Effector memory CD8-positive, alpha-beta T cell (primary cell): Measurements from ENCODE around the gene EFHD2.
"Not testable (repeated sequence)": the region's sequence is repeated elsewhere in the genome, so short reads cannot be mapped to it uniquely, and the experiment has no call there.

Experiments used
- ATAC-seq: fragments of 150-1000 bp; cut with Tn5 transposase; replicated peaks from 2 replicates; pipeline ENCODE4 v1.10.0; 2021; ENCODE audit warnings: mild to moderate bottlenecking, moderate library complexity
- DNase-seq, 3 experiments: peaks; one replicate each; pipeline ENCODE4 v3.0.0; 2021
- H3K27ac Mint-ChIP-seq, 2 donors: one replicate each; pipeline ENCODE4 v1.8.0; 2022; ENCODE audit warnings: mild to moderate bottlenecking in 2 of 2, mixed read lengths in 2 of 2, moderate library complexity in 2 of 2
- H3K27me3 Mint-ChIP-seq, 2 donors: one replicate each; pipeline ENCODE4 v1.8.0; 2022; ENCODE audit warnings: mixed read lengths in 2 of 2
- H3K36me3 Mint-ChIP-seq: one replicate; pipeline ENCODE4 v1.8.0; 2022; ENCODE audit warnings: mild to moderate bottlenecking, moderate library complexity, mixed read lengths; ENCODE audit not compliant: insufficient read depth
- H3K4me1 Mint-ChIP-seq, 2 donors: one replicate each; pipeline ENCODE4 v1.8.0; 2022; ENCODE audit warnings: low read depth in 2 of 2, mixed read lengths in 2 of 2
- H3K4me3 Mint-ChIP-seq, 2 donors: one replicate each; pipeline ENCODE4 v1.8.0; 2022; ENCODE audit warnings: mild to moderate bottlenecking in 2 of 2, mixed read lengths in 2 of 2, moderate library complexity in 2 of 2
- H3K9me3 Mint-ChIP-seq, 2 donors: one replicate each; pipeline ENCODE4 v1.8.0; 2022; ENCODE audit warnings: mixed read lengths in 2 of 2

The EFHD2 gene

GRCh38 chr1:15463064-15463800 is 53.5 kb downstream of the EFHD2 start:
- not testable (repeated sequence) for H3K27ac Mint-ChIP-seq, ATAC-seq

GRCh38 chr1:15463926-15464322 is 54.2 kb downstream of the EFHD2 start:
- not testable (repeated sequence) for ATAC-seq, H3K4me1 Mint-ChIP-seq, H3K36me3 Mint-ChIP-seq, H3K27ac Mint-ChIP-seq, DNase-seq, H3K9me3 Mint-ChIP-seq, H3K4me3 Mint-ChIP-seq
- peaks cover 11 to 44% of the 10 kb centered on the region in 2 donors for H3K27me3 Mint-ChIP-seq

More at GRCh38 chr1:15463064-15463800, 53.5 kb downstream of the EFHD2 start:
- not testable (repeated sequence) for H3K36me3 Mint-ChIP-seq, DNase-seq, H3K4me3 Mint-ChIP-seq, H3K4me1 Mint-ChIP-seq, H3K9me3 Mint-ChIP-seq
- H3K27me3 Mint-ChIP-seq = peaks cover 11 to 44% of the 10 kb centered on the region in 2 donors

- Mint-ChIP-seq H3K27me3 (peaks cover 11 to 44% of the 10 kb centered on the region in 2 donors), H3K9me3 (no peaks in the 10 kb centered on the region), H3K27ac (no peak overlapping the region), H3K36me3 (peaks cover under 1% of the 10 kb centered on the region), H3K4me1 (no peaks in the 10 kb centered on the region), H3K4me3 (no peak overlapping the region)
- no peak for ATAC-seq
- no peak for DNase-seq
Measured at GRCh38 chr1:15465674-15466073, 56.0 kb downstream of the EFHD2 start.

- DNase-seq, H3K36me3 Mint-ChIP-seq, H3K4me1 Mint-ChIP-seq, H3K9me3 Mint-ChIP-seq, H3K27ac Mint-ChIP-seq, H3K4me3 Mint-ChIP-seq, ATAC-seq: not testable (repeated sequence)
- H3K27me3 Mint-ChIP-seq = peaks cover 11 to 36% of the 10 kb centered on the region in 2 donors
Measured at GRCh38 chr1:15466955-15467625, 57.4 kb downstream of the EFHD2 start.

GRCh38 chr1:15468145-15468544 is 58.5 kb downstream of the EFHD2 start:
- Mint-ChIP-seq H3K27me3 (peaks cover 11 to 36% of the 10 kb centered on the region in 2 donors), H3K36me3 (peaks cover 2% of the 10 kb centered on the region), H3K27ac (no peak overlapping the region), H3K9me3 (no peaks in the 10 kb centered on the region), H3K4me3 (no peak overlapping the region), H3K4me1 (no peaks in the 10 kb centered on the region)
- ATAC-seq (no peak), DNase-seq (no peak)

- Mint-ChIP-seq H3K9me3 (no peaks in the 10 kb centered on the region), H3K27me3 (peaks cover 11 to 30% of the 10 kb centered on the region in 2 donors), H3K36me3 (peaks cover 2% of the 10 kb centered on the region), H3K27ac (no peak overlapping the region), H3K4me1 (no peaks in the 10 kb centered on the region), H3K4me3 (no peak overlapping the region)
- DNase-seq (no peak), ATAC-seq (no peak)
Measured at GRCh38 chr1:15469361-15469760, 59.7 kb downstream of the EFHD2 start.

GRCh38 chr1:15469821-15470448 is 60.2 kb downstream of the EFHD2 start:
- not testable (repeated sequence) for H3K4me1 Mint-ChIP-seq, DNase-seq, ATAC-seq, H3K36me3 Mint-ChIP-seq, H3K4me3 Mint-ChIP-seq, H3K9me3 Mint-ChIP-seq, H3K27ac Mint-ChIP-seq
- peaks cover 6 to 27% of the 10 kb centered on the region in 2 donors for H3K27me3 Mint-ChIP-seq

GRCh38 chr1:15471067-15471466 is 61.4 kb downstream of the EFHD2 start:
- not testable (repeated sequence) for H3K4me3 Mint-ChIP-seq, DNase-seq, H3K9me3 Mint-ChIP-seq, H3K36me3 Mint-ChIP-seq, H3K4me1 Mint-ChIP-seq, ATAC-seq, H3K27ac Mint-ChIP-seq
- H3K27me3 Mint-ChIP-seq = peaks cover 2 to 17% of the 10 kb centered on the region in 2 donors

GRCh38 chr1:15471723-15472122 is 62.0 kb downstream of the EFHD2 start:
- not testable (repeated sequence) for H3K36me3 Mint-ChIP-seq, ATAC-seq, H3K27ac Mint-ChIP-seq, H3K4me3 Mint-ChIP-seq, H3K9me3 Mint-ChIP-seq, H3K4me1 Mint-ChIP-seq, DNase-seq
- H3K27me3 Mint-ChIP-seq = peaks cover 0 to 11% of the 10 kb centered on the region in 2 donors

- DNase-seq (no peak), ATAC-seq (no peak)
- no peak overlapping the region for H3K4me3 Mint-ChIP-seq
- no peak overlapping the region for H3K27ac Mint-ChIP-seq
- peaks cover 0 to 8% of the 10 kb centered on the region in 2 donors for H3K27me3 Mint-ChIP-seq
- H3K9me3 Mint-ChIP-seq = no peaks in the 10 kb centered on the region
- no peaks in the 10 kb centered on the region for H3K4me1 Mint-ChIP-seq
- peaks cover 2% of the 10 kb centered on the region for H3K36me3 Mint-ChIP-seq
Measured at GRCh38 chr1:15472587-15472986, 62.9 kb downstream of the EFHD2 start.

- Mint-ChIP-seq H3K36me3 (peaks cover under 1% of the 10 kb centered on the region), H3K4me1 (no peaks in the 10 kb centered on the region), H3K9me3 (no peaks in the 10 kb centered on the region), H3K27me3 (no peaks in the 10 kb centered on the region), H3K27ac (no peak within 1 kb of the TSS), H3K4me3 (no peak within 1 kb of the TSS)
- DNase-seq (no peak), ATAC-seq (no peak)
Measured at GRCh38 chr1:15475752-15476314, 66.1 kb downstream of the EFHD2 start, which contains the start of gene CELA2B. TSS of gene CELA2B (plus strand) at chr1:15476104. CDS start at chr1:15476126, 22 bp downstream.

GRCh38 chr1:15476927-15477326 is 67.2 kb downstream of the EFHD2 start:
- Mint-ChIP-seq H3K4me3 (no peak overlapping the region), H3K27ac (no peak overlapping the region), H3K4me1 (no peaks in the 10 kb centered on the region), H3K9me3 (no peaks in the 10 kb centered on the region), H3K27me3 (no peaks in the 10 kb centered on the region), H3K36me3 (no peaks in the 10 kb centered on the region)
- DNase-seq (no peak), ATAC-seq (no peak)

- no peaks in the 10 kb centered on the region for H3K4me1 Mint-ChIP-seq
- H3K27ac Mint-ChIP-seq = no peak overlapping the region
- no peak for ATAC-seq
- no peak for DNase-seq
- no peak overlapping the region for H3K4me3 Mint-ChIP-seq
- H3K36me3 Mint-ChIP-seq = no peaks in the 10 kb centered on the region
- no peaks in the 10 kb centered on the region for H3K9me3 Mint-ChIP-seq
- no peaks in the 10 kb centered on the region for H3K27me3 Mint-ChIP-seq
Measured at GRCh38 chr1:15477646-15478212, 68.0 kb downstream of the EFHD2 start.
